ENCODE measurements around the gene F5. TPM values are rescaled to one million over a fixed set of nuclear protein-coding genes. Genes with fewer than 3 reads are reported as not detected.

Gene F5
- total and polyA plus RNA-seq, 2 of the 13 experiments (the other 11 are each of a cell fraction or from before 2014, with no cell fraction given): 38.3 to 64.0 TPM

DNA sequence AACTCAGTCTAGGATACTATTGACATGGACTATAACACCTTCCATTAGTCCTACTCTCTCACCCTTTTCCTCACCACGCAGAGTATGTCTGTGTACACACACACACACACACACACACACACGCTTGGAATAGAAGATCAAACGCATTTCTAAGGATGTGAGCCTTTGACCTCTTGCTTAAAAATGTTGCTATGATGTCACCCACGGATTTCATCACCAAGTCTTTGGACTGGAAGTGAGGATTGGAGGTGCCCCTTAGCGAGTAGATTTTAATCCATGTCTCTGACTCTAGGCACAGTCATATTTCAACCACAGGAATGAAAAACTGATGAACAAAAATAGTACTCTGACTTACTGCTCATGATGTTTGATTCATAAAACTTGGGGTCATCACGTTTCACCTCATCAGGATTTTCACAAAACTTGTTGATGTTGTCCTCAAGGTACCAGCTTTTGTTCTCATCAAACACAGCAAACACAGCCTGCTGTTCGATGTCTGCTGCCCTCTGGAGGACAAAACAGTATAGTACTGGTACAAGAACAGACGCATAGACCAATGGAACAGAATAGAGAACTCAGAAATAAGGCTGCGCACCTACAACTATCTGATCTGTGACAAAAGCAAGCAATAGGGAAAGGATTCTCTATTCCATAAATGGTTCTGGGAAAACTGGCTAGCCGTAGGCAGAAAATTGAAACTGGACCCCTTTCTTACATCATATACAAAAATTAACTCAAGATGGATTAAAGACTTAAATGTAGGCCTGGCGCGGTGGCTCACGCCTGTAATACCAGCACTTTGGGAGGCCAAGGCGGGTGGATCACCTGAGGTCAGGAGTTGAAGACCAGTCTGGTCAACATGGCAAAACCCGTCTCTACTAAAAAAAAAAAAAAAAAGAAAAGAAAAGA, 39.9 kb downstream of the F5 start (continued):
- TF ChIP-seq ATF4 (CRISPR knock-in tag; IDR thresholded peaks at IDR 0.05): peak in 1 of 2 experiments; percentile 60; a peak in 1 of 4 replicates
- TF ChIP-seq CBFB (CRISPR knock-in tag; IDR thresholded peaks at IDR 0.05): no peak
- TF ChIP-seq SOX6 (IDR thresholded peaks at IDR 0.05): no peak
- TF ChIP-seq SOX6 (CRISPR knock-in tag; IDR thresholded peaks at IDR 0.05): peak; percentile 50; the same call in 1 of the 2 replicates
- no peak for TF ChIP-seq CSRNP2 (CRISPR knock-in tag; conservative IDR thresholded peaks at IDR 0.05; ENCODE audit: low read depth)
- no peak for TF ChIP-seq ZNF883 (CRISPR knock-in tag; IDR thresholded peaks at IDR 0.05; ENCODE audit: not compliant biosample characterization)
- no peak for TF ChIP-seq NFIB (CRISPR knock-in tag; IDR thresholded peaks at IDR 0.05; ENCODE audit: borderline replicate concordance)
- TF ChIP-seq CBX2 (IDR thresholded peaks at IDR 0.05; ENCODE audit: low read depth, low read length): no peak
- TF ChIP-seq CBX2 (CRISPR knock-in tag; IDR thresholded peaks at IDR 0.05; ENCODE audit: low read depth): no peak
- TF ChIP-seq HMGXB4 (CRISPR knock-in tag; IDR thresholded peaks at IDR 0.05; ENCODE audit: borderline replicate concordance in 1 of 2, low read depth in 1 of 2): no peak
- TF ChIP-seq ZNF83 (CRISPR knock-in tag; IDR thresholded peaks at IDR 0.05; ENCODE audit: borderline replicate concordance): no peak
- no peak for TF ChIP-seq LCORL (IDR thresholded peaks at IDR 0.05)
- no peak for TF ChIP-seq LCORL (CRISPR knock-in tag; IDR thresholded peaks at IDR 0.05)
- TF ChIP-seq ZNF558 (CRISPR knock-in tag; IDR thresholded peaks at IDR 0.05; ENCODE audit: borderline replicate concordance): no peak
- no peak for TF ChIP-seq HMG20A (CRISPR knock-in tag; IDR thresholded peaks at IDR 0.05; ENCODE audit: borderline replicate concordance)
- no peak for TF ChIP-seq ELF4 (CRISPR knock-in tag; IDR thresholded peaks at IDR 0.05; ENCODE audit: borderline replicate concordance)
- TF ChIP-seq, protein P1, sequence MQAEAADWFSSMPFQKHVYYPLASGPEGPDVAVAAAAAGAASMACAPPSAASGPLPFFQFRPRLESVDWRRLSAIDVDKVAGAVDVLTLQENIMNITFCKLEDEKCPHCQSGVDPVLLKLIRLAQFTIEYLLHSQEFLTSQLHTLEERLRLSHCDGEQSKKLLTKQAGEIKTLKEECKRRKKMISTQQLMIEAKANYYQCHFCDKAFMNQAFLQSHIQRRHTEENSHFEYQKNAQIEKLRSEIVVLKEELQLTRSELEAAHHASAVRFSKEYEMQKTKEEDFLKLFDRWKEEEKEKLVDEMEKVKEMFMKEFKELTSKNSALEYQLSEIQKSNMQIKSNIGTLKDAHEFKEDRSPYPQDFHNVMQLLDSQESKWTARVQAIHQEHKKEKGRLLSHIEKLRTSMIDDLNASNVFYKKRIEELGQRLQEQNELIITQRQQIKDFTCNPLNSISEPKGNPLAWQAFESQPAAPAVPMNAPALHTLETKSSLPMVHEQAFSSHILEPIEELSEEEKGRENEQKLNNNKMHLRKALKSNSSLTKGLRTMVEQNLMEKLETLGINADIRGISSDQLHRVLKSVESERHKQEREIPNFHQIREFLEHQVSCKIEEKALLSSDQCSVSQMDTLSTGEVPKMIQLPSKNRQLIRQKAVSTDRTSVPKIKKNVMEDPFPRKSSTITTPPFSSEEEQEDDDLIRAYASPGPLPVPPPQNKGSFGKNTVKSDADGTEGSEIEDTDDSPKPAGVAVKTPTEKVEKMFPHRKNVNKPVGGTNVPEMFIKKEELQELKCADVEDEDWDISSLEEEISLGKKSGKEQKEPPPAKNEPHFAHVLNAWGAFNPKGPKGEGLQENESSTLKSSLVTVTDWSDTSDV (CRISPR knock-in tag; IDR thresholded peaks at IDR 0.05): no peak
- TF ChIP-seq JUN (CRISPR knock-in tag; IDR thresholded peaks at IDR 0.05): peak; percentile 44; the same call in 1 of the 2 replicates

All from HepG2 (cell line).